Lower leg skin (tissue), 4 donors: ENCODE measurements around the gene ITGA6. TPM values are rescaled to one million over a fixed set of nuclear protein-coding genes. Genes with fewer than 3 reads are reported as not detected.

Experiments
- DNase-seq, 2 donors: peaks; one replicate each; pipeline ENCODE4 v3.0.0-alpha.2; 2019; ENCODE audit warnings: low spot score in 2 of 2
- H3K4me3 ChIP-seq: fragments of 200-600 bp; sonication (generic); 2 replicates; pipeline ENCODE4 v1.5.1; 2017; ENCODE audit warnings: mild to moderate bottlenecking, low read depth; ENCODE audit not compliant: poor library complexity, severe bottlenecking
- CTCF ChIP-seq, 3 donors: fragments of 450-650 bp; IDR thresholded peaks; one replicate each; pipeline ENCODE4 v1.5.1; 2016; ENCODE audit warnings: antibody characterized with exemption in 3 of 3, mild to moderate bottlenecking in 3 of 3, moderate library complexity in 2 of 3
- POLR2A ChIP-seq, 2 donors: fragments of 450-650 bp; IDR thresholded peaks; one replicate each; pipeline ENCODE4 v1.6.1; 2016 to 2017; ENCODE audit warnings: antibody characterized with exemption in 2 of 2, mild to moderate bottlenecking in 1 of 2, moderate library complexity in 1 of 2
- whole genome bisulfite sequencing, 2 donors: methylation state at CpG; one replicate each; pipeline ENCODE4 v1.1.5; 2018; 5-methylcytosine and 5-hydroxymethylcytosine counted together
- intact Hi-C: fragments of 100-400 bp; cut with DNase I; formaldehyde crosslinking; loops from one replicate; pipeline ENCODE4 v1.15.0; 2023; ENCODE audit warnings: low total_unique reads
- total RNA-seq, 4 donors: library from RNA; depleted of rRNA; stranded (reverse); fragments of >200 nt; gene quantifications; one replicate each; pipeline ENCODE4 v1.1.0, GENCODE V29; 2016

The ITGA6 gene
- total RNA-seq, 4 donors from 2014 or later: 93.3 to 153 (median 128) TPM

- 65 to 75% methylated on average over 5 of the region's 5 CpGs for WGBS, 2 donors
- no peak for TF ChIP-seq CTCF (IDR thresholded peaks at IDR 0.05)
- TF ChIP-seq POLR2A (IDR thresholded peaks at IDR 0.05): no peak
- H3K4me3 ChIP-seq: no peak overlapping the region
- intact Hi-C loops: no loop called here
- DNase-seq: no peak
Observed at GRCh38 chr2:172434821-172435605, 7.6 kb downstream of the ITGA6 start.

- TF ChIP-seq CTCF (IDR thresholded peaks at IDR 0.05) (no peak), POLR2A (IDR thresholded peaks at IDR 0.05) (no peak)
- H3K4me3 ChIP-seq: no peak overlapping the region
- no peak for DNase-seq
- intact Hi-C loops: no loop called here
- WGBS, 2 donors: 90 to 99% methylated on average over 4 of the region's 4 CpGs
Observed at GRCh38 chr2:172435606-172435911, 8.2 kb downstream of the ITGA6 start.

GRCh38 chr2:172436889-172437288 lies 9.5 kb downstream of the ITGA6 start:
- intact Hi-C loops: no loop called here
- H3K4me3 ChIP-seq: no peak overlapping the region
- WGBS, 2 donors: 55 to 60% methylated on average over 1 of the region's 1 CpG
- no peak for TF ChIP-seq POLR2A (IDR thresholded peaks at IDR 0.05)
- no peak for DNase-seq

GRCh38 chr2:172437419-172438341 lies 10.3 kb downstream of the ITGA6 start:
- intact Hi-C loops: no loop called here
- TF ChIP-seq POLR2A (IDR thresholded peaks at IDR 0.05): no peak
- no peak for TF ChIP-seq CTCF (IDR thresholded peaks at IDR 0.05)
- WGBS, 2 donors: 73 to 81% methylated on average over 6 of the region's 6 CpGs
- no peak overlapping the region for H3K4me3 ChIP-seq
- DNase-seq: no peak

- H3K4me3 ChIP-seq: no peak overlapping the region
- no peak for DNase-seq
- WGBS, 2 donors: 34 to 41% methylated on average over 8 of the region's 8 CpGs
- TF ChIP-seq POLR2A (IDR thresholded peaks at IDR 0.05) (no peak), CTCF (IDR thresholded peaks at IDR 0.05) (no peak)
- intact Hi-C loops: no loop called here
Observed at GRCh38 chr2:172438741-172439508, 11.5 kb downstream of the ITGA6 start.

- TF ChIP-seq POLR2A (IDR thresholded peaks at IDR 0.05): no peak
- TF ChIP-seq CTCF (IDR thresholded peaks at IDR 0.05): no peak
- intact Hi-C loops: no loop called here
- no peak overlapping the region for H3K4me3 ChIP-seq
- 75 to 82% methylated on average over 2 of the region's 2 CpGs for WGBS, 2 donors
- no peak for DNase-seq
Observed at GRCh38 chr2:172439509-172439860, 12.1 kb downstream of the ITGA6 start.
